ENCODE results near the gene RHOG.
"Not testable (repeated sequence)": the region's sequence is repeated elsewhere in the genome, so short reads cannot be mapped to it uniquely, and the experiment has no call there.

Gene RHOG

DNA sequence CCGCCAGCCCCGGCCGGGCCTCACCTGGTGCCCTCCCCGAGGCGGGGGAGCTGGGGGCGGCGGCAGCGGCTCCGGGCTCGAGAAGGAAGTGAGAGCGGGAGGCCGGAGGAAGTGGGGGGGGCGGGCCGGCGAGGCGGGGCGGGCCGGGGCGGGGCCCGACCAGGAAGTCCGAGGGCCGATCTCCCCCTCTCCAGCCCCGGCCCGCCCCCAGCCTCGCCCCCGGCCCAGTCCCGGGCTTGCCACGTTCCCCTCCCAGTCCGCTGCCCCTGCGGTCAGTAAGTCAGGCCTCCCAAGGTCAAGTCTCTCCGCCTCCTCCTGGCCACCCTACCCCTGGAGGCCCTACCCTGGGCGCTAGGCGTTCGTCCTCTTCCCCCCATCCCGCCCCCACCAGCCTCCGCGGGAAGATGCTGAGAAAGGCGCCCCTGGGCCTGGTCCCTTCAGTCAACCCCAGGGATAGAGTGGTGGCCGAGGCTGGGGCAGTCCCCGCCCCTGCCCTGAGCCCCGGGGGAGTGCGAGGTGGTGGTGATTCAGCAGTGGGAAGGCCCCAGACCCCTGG, at the start of gene RHOG:
Gene RHOG (minus strand): TSS at position 90 of the 556 bp plus-strand sequence. CDS start 12,821 bp downstream, outside the sequence.
- DNase-seq: peak; percentile 93

- DNase-seq: no peak
These were observed 49.3 kb upstream of the RHOG start for GRCh38 chr11:3890014-3890413.

GRCh38 chr11:3888876-3889275, 48.1 kb upstream of the RHOG start:
- DNase-seq: no peak

DNA sequence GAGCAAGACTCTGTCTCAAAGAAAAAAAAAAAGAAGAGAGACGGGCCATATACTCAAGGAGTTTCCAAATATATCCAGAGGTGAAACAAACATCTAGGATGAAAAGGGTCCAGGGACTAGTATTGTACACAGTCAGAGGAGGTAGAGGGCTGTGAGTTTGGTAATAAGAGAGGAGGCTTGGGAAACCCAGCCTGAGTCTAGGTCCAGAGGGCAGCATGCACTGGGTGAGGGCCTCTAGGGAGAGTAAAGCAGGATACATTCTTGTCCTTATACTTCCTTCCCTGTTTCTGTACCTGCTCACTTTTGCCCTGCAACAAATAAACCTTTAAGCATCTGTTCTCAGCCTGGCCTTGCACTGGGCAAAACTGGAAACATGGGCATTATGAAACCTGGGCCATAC, 46.2 kb upstream of the RHOG start:
- no peak for DNase-seq

GRCh38 chr11:3885855-3886254, 45.1 kb upstream of the RHOG start:
- no peak for DNase-seq

DNA sequence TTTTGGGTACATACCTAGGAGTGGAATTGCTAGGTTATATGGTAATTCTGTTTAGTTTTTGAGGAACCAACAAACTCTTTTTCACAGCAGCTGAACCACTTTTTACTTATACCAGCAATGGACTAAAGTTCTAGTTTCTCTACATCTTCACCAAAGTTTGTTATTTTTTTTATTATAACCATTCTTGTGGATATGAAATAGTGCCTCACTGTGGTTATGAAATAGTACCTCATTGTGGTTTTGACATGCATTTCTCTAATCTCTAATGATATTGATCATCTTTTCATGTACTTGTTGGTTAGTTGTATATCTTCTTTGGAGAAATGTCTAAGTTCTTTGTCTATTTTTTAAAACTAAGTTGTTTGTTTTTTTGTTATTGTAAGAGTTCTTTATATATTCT, 41.9 kb upstream of the RHOG start:
- DNase-seq: no peak

DNA sequence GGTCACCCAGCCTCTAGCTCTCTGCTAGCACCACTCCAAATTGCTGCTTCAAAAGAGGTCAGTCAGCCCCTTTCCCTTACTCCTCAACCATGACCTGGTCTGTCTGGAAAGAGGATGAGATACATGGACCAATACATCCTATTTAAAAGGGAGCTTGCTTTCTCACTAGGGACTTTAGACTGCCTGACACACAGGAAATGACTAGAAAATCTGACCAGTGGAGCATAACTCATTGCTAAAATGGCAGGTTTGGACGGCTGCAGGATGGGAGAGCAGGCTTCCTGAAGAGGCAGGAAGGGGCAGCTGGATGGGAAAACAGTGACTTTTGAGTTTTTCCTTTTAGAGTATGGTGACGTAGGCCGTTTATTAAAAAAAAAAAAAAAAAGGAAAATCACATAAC, 40.0 kb upstream of the RHOG start:
- DNase-seq: no peak

DNA sequence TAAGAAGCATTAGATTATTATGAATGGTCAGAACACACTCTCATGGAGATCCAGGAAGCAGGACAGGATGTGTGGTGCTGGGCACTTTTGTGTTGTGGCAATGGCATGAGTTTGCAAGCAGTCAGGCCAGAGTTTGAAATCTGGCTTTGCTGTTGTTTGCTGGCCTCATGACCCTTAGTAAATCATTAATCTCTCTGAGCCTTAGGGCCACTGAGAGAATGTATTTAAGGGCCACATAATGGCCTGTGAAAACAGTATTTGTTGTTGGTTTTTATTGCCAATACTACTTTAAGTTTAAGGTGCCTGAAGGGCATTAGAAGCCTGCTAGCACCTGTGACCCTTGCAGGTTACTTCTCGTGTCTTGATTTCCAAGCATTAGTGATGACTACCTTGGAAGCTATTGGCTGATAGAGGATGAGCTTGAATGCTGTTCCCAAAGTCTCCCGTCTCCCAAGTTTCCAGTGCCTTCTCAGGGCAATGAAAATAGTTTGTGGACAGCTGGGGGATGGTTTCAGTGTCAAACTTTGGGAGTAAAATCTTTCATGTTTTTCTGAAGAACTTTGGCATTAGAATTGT, 39.3 kb upstream of the RHOG start:
- DNase-seq: no peak

- no peak for DNase-seq
These were observed 38.6 kb upstream of the RHOG start for GRCh38 chr11:3879216-3879966.

- DNase-seq: no peak
These were observed 37.5 kb upstream of the RHOG start for GRCh38 chr11:3878258-3878584.

GRCh38 chr11:3877364-3878257, 36.9 kb upstream of the RHOG start:
- no peak for DNase-seq

GRCh38 chr11:3876613-3877012, 35.9 kb upstream of the RHOG start:
- DNase-seq: no peak

GRCh38 chr11:3873712-3874349, 33.1 kb upstream of the RHOG start:
- DNase-seq: no peak

GRCh38 chr11:3867209-3868091, 26.7 kb upstream of the RHOG start:
- no peak for DNase-seq

GRCh38 chr11:3866836-3867208, 26.1 kb upstream of the RHOG start:
- no peak for DNase-seq

- no peak for DNase-seq
These were observed 25.4 kb upstream of the RHOG start for GRCh38 chr11:3866206-3866605.

DNA sequence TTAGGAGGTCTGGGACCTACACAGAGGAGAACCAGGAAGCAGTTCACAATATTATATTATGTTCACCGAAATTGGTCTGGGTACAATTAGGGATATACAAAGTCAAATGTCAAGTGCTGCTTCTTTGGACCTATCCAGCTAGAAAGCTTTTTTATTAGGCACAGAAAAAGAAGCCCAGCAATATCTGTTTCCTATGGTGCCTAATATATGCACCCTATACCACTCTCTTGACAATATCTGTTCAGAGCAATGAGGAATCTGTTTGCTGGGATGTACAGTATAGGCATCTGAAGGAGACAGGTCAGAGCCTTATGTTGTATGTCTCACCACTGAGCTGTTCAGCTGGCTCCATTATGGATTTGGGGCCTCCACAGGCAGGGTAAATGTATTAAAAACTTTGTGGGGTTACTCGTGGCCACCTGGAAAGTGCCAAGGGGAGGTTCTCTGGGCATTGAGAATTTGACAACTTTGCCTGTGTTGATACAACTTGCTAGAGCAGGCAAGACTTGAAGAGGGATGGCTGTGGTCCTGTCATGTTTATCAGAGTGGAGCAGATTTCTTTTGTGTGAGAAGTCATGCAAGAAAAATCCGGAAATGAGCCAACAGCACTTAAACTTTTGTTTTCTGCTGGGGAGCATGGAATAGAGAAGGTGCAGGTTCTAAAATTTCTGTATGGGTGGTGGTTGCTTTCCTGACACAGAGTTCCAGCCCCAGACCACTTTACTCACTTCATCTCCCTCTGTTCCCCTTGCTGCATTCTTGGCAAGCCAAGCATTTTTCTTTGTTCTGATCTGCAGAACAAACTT, 24.8 kb upstream of the RHOG start:
- no peak for DNase-seq

DNA sequence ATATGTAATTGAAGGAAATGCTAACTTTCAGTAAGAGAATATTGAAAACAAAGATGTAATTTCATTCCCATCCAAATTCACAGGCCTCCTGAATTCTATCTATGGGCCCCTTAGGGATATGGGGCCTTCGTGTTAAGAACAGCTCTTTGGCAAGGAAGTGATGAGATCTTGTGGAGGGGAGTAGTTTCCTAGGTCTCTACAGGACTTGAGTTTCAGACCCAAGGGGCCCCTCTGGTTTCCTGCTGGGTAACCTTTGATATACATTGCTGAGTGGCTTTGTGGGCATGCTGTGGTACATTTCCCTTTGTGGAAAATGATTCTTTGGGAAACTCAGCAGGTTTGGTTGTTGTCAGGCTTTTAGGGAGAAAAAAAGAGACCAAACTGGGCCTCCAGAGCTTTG, 20.9 kb upstream of the RHOG start:
- peak; percentile 39 for DNase-seq

GRCh38 chr11:3860898-3861393, 20.2 kb upstream of the RHOG start:
- DNase-seq: not testable (repeated sequence)

GRCh38 chr11:3860375-3860774, 19.6 kb upstream of the RHOG start:
- no peak for DNase-seq

DNA sequence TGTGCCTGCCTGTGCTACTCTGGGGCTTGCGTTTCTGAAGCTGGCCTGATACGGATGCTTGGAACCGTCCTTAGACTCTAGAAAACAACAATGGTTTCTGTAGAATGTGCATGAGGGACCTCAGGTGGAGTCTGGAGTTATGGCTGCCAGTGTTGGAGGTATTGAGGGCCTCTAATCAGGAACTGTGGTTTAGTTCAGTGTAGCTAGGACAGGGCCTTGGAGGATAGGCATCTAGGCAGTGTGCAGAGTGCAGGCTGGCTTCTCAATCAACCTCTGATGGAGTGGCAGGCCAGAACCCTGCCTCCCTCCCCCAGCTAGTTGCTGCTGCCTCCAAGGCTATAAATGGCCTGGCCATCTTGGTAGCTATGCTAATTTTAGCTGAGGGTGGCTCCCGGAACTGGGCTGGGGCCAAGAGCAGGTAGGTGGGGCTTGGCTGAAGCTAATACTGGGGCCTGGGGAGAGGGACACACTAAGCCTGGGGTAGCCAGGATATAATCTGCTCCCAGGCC, 18.7 kb upstream of the RHOG start:
- peak; percentile 69 for DNase-seq

Data from femur (tissue), 1 donor.